ENCODE results near the gene MAGEB17.

- TF ChIP-seq ZNF274 (IDR thresholded peaks at IDR 0.05; ENCODE audit: low read depth, low read length) (no peak), TCF7L2 (IDR thresholded peaks at IDR 0.05; ENCODE audit: borderline replicate concordance, extremely low read depth, insufficient read depth, insufficient read length) (no peak), EZH2 (IDR thresholded peaks at IDR 0.05) (no peak), ATF3 (IDR thresholded peaks at IDR 0.05) (no peak), EZH2phosphoT487 (IDR thresholded peaks at IDR 0.05; ENCODE audit: borderline replicate concordance) (no peak), CEBPB (IDR thresholded peaks at IDR 0.05; ENCODE audit: low read depth) (no peak), POLR2AphosphoS5 (IDR thresholded peaks at IDR 0.05; ENCODE audit: low read depth, low read length) (no peak), POLR2A (IDR thresholded peaks at IDR 0.05; ENCODE audit: borderline replicate concordance, extremely low read depth, insufficient read depth, insufficient read length) (no peak)
- TF ChIP-seq, protein P1, sequence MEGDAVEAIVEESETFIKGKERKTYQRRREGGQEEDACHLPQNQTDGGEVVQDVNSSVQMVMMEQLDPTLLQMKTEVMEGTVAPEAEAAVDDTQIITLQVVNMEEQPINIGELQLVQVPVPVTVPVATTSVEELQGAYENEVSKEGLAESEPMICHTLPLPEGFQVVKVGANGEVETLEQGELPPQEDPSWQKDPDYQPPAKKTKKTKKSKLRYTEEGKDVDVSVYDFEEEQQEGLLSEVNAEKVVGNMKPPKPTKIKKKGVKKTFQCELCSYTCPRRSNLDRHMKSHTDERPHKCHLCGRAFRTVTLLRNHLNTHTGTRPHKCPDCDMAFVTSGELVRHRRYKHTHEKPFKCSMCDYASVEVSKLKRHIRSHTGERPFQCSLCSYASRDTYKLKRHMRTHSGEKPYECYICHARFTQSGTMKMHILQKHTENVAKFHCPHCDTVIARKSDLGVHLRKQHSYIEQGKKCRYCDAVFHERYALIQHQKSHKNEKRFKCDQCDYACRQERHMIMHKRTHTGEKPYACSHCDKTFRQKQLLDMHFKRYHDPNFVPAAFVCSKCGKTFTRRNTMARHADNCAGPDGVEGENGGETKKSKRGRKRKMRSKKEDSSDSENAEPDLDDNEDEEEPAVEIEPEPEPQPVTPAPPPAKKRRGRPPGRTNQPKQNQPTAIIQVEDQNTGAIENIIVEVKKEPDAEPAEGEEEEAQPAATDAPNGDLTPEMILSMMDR (IDR thresholded peaks at IDR 0.05 in 2 of 3, conservative IDR thresholded peaks at IDR 0.05 in 1 of 3; ENCODE audit: borderline replicate concordance in 1 of 3, insufficient read depth in 1 of 3, low read depth in 2 of 3, low read length in 2 of 3): no peak
- TF ChIP-seq, protein P2, sequence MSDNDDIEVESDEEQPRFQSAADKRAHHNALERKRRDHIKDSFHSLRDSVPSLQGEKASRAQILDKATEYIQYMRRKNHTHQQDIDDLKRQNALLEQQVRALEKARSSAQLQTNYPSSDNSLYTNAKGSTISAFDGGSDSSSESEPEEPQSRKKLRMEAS (IDR thresholded peaks at IDR 0.05): no peak
- TF ChIP-seq, protein P3, sequence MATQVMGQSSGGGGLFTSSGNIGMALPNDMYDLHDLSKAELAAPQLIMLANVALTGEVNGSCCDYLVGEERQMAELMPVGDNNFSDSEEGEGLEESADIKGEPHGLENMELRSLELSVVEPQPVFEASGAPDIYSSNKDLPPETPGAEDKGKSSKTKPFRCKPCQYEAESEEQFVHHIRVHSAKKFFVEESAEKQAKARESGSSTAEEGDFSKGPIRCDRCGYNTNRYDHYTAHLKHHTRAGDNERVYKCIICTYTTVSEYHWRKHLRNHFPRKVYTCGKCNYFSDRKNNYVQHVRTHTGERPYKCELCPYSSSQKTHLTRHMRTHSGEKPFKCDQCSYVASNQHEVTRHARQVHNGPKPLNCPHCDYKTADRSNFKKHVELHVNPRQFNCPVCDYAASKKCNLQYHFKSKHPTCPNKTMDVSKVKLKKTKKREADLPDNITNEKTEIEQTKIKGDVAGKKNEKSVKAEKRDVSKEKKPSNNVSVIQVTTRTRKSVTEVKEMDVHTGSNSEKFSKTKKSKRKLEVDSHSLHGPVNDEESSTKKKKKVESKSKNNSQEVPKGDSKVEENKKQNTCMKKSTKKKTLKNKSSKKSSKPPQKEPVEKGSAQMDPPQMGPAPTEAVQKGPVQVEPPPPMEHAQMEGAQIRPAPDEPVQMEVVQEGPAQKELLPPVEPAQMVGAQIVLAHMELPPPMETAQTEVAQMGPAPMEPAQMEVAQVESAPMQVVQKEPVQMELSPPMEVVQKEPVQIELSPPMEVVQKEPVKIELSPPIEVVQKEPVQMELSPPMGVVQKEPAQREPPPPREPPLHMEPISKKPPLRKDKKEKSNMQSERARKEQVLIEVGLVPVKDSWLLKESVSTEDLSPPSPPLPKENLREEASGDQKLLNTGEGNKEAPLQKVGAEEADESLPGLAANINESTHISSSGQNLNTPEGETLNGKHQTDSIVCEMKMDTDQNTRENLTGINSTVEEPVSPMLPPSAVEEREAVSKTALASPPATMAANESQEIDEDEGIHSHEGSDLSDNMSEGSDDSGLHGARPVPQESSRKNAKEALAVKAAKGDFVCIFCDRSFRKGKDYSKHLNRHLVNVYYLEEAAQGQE (IDR thresholded peaks at IDR 0.05; ENCODE audit: low read depth): no peak
Measured at GRCh38 chrX:16213961-16214360, 46.7 kb downstream of the MAGEB17 start.

Measured in HCT116 (cell line).